ENCODE results near the gene MYH3.
"Not testable (repeated sequence)": the region's sequence is repeated elsewhere in the genome, so short reads cannot be mapped to it uniquely, and the experiment has no call there.

Gene MYH3
- total RNA-seq = 5.9 to 9.7 reads per million in 2 donors

DNA sequence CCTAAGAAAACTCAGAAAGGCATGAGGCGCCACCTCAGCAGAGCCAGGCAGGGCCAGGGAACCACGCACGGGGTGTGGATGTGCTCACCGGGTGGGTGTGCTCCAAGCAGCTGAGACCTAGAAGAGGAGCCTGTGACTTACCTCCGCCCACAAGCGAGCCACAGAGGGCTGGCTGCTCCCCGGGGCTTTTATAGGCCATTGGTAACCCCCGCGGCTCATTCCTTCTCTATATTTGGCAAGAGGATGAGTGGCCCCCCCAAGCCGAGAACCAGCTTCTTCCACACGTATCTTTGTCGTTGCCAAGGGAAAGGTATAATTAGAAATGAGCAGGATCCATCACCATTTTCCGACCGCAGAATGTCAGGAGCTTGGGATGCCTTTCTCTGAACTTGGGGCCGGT, at the start of gene MYH3:
Gene MYH3 (minus strand): TSS at position 162 of the 400 bp plus-strand sequence. CDS start 2,245 bp downstream, outside the sequence.
- no peak for DNase-seq

DNA sequence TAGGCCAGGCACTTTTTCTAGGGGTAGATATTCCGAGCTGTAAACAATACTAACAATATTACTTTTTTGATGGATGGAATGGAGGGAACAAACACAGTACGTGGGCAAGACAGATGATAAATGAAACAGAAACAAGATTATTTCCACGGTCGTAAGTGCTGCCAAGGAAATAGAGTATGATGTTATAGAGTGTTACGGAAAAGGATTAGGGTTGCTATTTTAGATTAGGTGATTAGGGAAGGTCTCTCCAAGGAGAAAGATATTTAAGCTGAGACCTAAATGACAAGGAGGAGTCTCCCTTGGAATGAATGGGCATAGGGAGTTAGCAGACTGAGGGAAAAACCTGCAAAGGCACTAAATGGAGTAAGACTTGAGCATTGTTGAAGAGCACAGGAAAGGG, 48.6 kb upstream of the MYH3 start:
- no peak for DNase-seq

DNA sequence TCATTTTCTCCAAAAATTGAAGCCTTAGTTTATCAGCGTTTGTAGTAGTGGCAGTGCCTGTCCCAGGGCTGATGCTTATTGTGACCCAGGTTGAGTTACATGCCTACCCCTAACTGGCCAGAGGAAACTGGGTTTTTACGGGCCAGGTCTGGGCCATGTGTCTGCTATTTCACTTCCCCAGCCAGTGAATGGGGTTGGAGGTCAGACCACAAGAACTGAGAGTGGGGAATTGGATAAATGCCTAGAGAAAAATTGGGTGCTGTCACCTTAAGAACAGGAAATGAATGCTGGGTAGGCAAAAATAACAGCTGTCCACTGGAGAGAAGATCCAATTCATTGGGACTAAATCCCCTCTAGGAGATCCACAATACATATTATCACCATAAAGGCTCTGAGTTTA, 45.5 kb upstream of the MYH3 start:
- no peak for DNase-seq

DNA sequence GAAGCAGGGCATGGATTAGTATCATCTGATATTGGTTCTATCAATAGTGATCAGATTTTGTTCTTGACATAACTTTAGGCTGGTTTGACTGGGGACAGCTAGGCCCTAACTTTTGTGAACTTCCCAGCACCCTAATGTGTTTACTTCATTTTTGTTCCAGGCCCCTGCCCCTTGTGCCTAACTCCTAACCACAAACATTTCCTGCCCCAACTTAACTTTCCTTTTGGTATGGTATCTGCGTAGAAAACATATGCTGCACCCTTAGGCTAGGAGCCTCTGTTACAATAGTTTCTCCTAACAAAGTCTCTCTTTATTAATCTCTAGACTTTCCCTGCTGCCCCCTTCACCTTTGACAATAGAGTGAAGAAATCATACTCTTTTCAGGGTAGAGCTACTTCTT, 42.7 kb upstream of the MYH3 start:
- DNase-seq = peak in 1 of 5 experiments; percentile 69

DNA sequence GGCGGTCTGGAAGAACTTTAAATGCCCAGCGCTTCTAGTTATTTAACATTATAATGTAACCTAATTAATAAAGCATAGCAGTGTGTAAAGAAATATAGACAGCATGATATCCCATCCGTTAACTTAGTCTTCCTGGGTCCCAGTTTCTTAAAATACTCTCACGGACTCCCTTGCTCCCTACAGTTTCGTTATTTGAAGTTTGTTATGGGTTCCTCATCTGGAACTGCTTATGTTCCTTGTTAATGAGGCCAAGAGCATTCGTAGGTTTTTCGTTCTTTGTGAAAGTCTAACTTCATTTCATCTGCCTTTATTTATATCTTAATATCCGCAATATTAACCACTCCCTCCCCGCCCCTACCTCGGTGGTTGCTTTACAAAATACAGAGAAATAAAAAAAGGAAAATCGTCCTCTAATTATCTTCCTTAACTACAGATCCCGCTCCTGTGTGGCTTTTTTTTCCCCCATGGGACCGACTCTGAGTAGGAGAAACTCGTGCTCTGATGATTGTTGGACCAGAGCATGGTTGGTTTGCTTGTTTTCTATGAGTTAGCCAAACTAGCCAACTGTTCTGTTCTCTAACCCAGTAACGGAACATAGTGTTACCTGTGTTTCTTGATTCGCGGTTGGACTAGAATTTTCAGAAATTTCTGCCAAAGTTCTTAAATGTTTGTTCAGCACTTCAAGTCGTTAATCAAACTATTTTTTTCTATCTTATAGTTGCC, 41.1 kb upstream of the MYH3 start:
- peak in 1 of 5 experiments; percentile 5 for DNase-seq

DNA sequence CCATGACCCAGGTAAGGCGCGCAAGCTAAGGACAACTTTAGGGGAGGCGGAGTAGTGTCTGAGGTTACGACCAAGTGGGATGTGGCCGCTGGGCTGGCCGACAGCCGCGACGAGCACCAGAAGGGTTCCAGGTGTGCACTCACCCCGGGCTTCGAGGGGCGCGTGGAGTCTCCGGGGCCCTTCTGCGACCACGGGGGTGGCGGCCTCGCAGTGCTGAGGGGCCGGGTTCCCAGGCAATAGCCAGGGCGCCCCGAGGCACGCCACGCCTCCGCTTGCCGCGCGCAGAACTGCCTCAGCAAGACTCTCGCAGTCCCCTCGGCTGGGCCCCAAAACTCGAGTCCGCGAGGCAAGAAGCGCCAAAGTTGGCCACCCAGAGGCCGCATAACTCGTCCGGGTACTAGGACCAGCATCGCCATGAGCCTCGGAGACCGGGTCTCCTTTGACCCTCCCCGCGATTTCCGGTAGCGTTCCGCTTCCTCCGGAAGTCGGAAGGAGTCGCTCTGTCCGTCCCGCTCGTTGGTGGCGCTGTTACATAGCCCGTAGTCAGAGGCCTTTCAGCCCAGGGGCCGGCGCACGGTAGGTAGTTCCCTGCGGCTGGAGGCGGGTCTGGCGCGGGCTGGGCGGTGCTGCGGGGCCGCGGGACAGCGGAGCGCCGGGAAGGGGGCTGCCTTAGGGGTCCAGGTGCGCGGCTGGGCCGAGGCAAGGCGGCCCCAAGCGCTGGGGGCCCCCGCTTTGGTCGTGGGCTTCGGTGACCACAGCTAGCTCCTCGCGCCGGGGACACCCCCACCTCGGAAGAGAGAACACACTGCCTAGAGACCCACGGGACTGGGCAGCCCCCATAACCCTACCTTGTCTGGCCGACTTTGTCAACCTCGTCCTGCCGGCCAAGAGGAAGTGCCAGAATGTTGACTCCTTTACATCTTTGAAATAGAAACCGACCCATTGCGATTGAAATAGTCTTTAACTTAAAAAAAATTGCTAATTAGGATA, 40.3 kb upstream of the MYH3 start, which contains the start of the genes ADPRM and SCO1:
Gene ADPRM (plus strand): TSS at position 503 of the 990 bp plus-strand sequence. CDS start 7,333 bp downstream, outside the sequence.
Gene SCO1 (minus strand): TSS at position 442 of the 990 bp plus-strand sequence. CDS start 26 bp downstream, at position 416.
- DNase-seq = peak; percentile 71 to 93 (median 85)

DNA sequence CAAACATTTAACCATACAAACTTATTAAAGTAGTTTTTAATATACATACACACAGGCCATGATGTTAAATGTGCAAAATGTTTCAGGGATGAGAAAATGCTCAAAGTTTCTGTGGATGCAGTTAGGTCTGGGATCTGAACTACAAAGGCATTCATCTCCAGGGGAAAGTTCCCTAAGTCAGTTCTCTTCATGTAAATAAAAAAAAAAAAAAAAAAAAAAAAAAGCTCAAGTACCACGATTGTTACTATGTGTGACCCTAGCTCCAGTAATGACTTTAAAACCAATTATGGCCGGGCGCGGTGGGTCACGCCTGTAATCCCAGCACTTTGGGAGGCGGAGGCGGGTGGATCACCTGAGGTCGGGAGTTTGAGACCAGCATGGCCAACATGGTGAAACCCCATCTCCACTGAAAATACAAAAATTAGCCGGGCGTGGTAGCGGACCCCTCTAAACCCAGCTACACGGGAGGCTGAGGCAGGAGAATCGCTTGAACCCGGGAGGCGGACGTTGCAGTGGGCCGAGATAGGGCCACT, 38.8 kb upstream of the MYH3 start:
- not testable (repeated sequence) for DNase-seq

DNA sequence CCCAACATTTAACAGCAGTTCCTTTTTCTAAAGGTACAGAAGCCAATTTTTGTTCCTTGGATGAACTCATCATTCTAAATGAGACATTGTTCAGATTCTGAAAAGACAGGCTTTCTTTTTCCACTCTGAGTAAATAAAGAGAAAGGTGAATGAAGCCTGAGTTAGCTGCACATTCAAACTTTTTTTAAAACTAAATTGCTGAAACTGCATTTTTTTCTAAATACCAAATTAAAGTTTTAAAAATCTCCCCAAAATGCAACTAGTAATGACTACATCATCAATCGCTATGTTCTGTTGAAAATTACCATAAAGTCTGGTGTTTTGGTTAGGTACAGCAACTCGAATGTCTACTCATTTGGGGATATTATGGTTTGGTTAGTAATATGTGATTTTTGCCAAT, 30.4 kb upstream of the MYH3 start:
- no peak for DNase-seq

DNA sequence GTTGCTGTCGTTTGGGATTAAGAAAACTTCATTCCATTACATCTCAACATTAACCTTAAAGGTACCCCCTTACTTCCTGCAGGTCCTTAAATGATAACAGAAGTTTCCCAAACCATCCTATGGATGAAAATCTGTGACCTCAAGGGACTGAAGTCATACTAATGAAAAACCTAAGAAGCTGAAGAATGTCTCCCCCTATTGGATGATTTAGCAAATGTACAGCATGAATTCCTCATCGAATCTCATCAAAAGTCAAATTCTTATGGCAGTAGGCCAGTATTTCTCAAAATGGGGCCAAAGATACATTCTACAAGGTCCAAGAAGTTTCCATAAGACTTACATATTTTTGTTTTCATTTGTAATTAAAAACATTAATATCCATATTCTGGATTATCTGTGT, 26.7 kb upstream of the MYH3 start:
- DNase-seq = no peak

DNA sequence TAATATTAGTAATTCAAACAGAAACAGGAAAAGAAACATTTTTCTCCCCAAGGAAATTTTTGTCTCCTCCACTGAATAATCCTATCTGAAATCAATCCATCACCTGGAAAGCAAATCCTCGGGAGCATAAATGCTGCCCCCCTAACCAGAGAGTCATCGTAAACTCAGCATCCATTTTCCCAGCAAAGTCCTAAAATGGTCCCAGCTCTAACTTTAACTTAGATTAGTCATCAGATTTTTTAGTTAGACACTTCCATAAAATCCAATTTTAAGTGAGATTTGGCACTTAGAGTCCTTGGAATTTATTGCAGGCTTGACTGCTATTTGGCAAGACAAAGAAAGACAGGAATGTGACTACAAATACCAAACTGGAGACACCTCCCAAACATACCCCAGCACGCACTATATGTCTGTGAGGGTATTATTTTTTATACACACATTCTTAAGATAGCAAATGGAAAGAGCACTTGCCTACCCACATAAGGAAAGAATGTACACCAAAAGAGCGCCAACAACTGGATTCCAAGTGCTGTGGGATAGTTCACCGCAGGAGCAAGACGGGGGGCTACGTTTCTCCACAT, 24.8 kb upstream of the MYH3 start:
- no peak for DNase-seq

DNA sequence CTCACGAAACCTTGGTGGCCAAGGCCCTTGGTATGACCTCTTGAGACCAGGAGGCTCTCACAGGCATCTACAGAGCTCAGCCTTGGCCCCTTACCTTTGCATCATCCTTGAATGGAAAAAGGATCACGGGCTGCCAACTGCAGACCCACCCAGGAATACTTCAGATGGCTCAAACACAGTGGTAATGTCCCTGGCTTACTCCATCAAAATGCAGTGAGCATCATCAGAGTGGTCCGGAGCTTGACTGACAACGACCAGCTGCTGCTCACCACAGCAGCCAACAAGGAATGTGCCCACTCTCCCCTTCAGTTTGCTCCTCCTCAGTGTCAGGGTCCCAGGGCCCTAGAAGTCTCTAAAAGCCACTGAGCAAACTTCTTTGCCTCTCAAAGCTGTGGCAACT, 17.6 kb upstream of the MYH3 start:
- no peak for DNase-seq

DNA sequence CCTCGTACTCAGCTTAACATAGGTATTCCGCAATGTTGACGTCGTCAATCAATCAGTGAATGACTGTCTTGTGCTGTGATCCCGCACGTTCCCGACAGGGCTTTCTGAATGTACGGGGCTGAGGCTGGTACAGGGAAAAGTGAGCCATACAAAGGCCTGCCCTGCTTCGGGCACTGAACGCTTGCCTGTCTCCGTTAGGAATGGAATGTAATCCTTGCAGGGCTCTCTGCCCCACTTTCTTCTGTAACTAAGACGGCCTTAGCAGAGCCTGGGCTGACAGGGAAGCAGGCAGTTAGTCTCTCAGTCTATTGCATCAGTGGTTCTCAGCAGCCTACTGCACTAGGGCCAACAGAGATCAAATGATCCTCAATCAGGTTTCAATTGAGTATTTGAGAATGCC, 16.2 kb upstream of the MYH3 start:
- DNase-seq = no peak

DNA sequence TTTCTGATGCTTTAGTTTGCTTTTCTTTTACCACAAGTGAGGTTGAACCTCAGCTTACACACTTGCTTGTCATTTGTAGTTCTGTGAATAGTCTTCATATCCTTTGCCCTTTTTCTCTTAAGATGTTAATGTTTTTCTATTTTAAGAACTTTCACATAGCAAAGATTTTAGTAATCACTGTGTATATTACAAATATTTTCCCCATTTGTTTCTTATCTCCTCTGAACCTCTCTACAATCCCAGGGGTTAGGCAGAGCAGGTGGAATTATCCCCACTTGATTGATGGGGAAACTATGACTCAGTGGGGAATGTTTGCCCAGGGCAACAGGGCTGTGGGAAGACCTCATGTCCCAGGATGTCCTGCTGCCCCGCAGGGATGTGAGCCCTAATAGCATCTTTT, 11.7 kb upstream of the MYH3 start:
- DNase-seq = no peak

DNA sequence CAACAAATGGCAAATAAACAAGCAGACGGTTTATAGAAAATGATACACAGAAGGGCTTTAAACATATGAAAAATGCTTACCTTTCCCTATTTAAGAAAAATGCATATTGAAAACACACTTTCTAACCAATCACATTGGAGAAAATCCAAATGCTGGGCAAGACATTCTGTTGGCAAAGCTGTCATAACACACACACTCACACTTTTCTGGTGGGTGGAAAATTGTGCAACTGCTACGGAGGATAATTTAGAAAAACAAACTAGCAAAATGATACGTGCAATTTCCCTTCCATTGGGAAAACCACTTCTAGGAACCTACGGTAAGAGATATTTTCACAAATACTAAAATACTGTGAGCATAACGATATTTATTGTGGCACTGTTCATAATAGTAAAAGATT, 9.8 kb upstream of the MYH3 start:
- no peak for DNase-seq

DNA sequence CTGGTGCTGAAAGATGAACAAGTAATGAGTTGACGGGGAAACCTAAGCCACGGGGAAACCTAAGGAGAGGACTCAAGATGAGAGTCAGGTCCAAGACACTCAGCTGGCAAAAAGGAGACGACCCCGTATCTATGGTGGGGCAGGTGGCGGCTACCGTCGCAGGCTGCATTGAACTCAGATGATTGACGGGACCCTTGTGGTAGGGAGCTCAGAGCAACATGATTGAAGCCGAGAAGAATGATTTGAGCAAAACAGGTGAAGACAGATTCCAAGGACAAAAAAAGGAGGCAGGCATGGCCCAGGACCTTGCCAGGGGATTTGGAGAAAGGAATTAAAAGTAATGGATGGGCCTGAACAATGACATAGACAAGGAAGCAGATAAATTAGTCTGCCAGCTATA, 7.5 kb upstream of the MYH3 start:
- DNase-seq = no peak

DNA sequence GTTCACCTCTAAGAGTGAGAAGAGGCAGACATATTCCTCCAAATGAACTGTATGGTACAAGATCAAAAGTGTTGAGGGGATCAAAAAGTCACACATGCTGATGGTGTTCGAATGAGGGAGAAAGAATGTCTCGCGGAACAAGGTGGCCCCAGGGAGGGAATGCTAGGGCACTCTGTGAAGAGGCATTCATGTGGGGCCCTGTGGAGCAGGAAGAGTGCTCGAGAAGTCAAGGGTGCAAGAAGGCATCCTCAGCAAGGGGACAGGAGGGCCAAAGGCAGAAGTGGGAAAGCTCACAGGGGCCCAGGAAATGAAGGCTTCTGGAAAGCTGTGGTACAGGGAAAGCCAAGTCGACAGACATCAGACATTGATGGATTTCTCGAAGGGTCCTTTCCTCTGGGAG, 6.1 kb upstream of the MYH3 start:
- no peak for DNase-seq

DNA sequence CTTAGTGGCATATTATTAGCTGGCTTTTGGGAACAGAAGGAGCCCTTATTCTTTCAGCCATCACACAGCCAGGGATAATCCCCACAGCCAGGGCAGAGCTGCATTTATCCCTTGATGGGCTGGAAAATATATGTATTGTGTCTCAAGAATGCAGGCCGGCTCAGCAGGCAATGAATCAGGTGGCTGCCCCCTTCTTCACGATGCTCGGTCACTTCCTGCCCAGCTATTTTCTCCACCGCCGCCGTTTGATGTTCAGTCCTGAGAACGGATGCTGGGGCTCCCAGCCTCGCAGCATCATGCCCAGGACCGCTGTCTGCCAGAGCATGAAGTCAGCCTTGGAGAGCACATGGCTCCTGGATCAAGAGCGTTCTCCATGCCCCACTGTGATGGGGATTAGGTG, 4.3 kb upstream of the MYH3 start:
- DNase-seq = no peak

DNA sequence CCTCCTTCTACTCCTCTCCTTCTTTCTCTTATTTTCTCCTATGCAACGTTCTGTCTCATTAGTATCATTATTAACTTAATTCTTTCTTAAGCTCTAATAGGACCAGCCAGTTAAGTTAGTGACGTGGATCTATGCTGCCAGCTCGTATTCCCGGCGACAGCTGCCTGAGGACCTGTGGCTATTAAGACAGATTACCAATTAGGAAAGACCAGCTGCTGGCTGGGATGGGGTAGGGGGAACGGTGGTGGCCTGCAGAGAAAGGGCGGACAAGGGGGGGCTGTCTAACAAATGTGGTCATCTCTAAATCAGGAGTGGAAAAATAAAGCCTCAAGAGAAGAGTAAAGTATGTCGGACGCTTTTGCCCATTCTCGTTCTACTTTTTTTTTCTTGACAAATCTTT, 770 bp upstream of the MYH3 start:
- DNase-seq = no peak

DNA sequence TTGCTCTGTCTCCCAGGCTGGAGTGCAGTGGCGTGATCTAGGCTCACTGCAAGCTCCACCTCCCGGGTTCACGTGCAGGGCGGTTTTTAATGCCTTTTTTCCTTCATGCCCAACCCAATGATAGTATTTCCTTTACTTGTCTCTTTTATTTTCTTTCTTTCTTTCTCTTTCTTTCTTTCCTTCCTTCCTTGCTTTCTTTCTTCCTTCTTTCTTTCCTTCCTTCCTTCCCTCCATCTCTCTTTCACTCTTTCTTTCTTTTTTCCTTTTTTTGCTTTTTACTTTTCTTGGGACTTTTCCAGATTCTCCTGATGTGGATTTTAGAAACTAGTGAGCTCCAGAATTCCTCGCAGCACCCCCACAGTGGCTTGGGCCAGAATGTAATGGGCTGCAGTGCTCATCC, 3.1 kb downstream of the MYH3 start:
- DNase-seq = no peak

DNA sequence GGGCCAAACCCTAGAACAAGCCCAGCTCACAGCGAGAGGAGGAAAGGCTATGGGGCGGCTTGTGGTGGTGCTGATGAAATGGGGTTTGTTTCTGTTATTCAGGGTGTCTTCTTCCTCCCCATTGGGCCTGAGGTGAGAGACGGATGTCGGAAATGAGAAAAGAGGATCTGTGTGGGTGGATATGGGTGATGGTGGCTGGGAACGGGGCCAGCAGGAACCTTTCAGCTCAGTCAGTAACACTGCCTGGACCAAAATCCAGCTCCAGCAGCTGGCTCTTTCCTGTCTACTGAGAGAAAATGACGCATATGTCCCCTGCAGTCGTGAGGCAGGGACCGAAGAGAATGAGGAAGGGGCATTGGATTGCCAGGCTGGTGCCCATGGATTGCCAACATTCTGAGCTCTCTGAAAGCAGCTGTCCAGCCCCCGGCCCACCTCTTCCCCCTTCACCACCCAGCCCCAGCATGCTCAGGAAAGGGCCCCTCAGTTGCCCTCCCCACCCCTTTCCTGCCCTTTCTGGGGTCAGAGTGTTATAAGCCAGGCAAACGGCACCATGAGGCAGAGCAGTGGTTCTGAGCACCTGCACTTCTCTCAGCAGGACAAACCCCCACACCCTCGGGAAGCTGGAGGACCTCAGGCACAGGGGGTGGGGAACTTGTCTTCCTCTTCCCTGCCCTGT, 4.0 kb downstream of the MYH3 start:
- DNase-seq = peak in 1 of 5 experiments; percentile 3

DNA sequence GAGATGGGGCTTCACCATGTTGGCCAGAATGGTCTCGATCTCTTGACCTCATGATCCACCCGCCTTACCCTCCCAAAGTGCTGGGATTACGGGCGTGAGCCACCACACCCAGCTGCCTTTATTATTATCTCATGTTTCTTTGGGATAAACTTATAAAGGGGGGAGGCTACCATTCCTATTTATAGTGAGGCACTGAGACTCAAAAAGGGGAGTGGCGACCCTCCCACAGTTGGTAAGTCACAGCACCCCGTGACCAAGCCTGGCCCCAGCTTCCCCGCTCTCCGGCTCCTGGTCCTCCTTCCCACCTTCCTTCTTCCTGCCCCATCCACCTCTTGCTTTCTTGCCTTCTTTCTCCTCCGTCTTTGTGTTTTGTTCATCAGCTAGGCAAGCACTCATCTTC, 5.2 kb downstream of the MYH3 start:
- DNase-seq = no peak

DNA sequence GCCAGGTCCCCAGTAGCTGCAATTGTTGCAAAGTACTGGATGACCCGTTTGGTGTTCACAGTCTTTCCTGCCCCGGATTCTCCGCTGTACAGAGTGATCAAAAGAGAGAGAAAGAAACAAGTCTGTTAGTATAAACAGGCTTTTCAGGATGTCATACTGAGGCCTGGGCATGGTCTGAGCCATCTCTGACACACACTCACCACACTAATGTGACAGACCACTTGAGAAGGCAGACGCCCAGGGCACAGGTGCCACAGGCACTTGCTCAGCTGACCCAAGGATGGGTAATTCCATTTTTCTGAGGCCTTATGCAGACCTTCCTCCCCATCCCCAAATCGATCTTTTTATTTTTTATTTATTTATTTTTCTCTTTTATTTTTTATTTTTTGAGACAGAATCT, 7.5 kb downstream of the MYH3 start:
- DNase-seq = no peak
